SK-N-SH (cell line): ENCODE results near the gene KDM2A. TPM values are rescaled to one million over a fixed set of nuclear protein-coding genes. Genes with fewer than 3 reads are reported as not detected.

Source experiments
- CTCF ChIA-PET: fragments of 300-600, 350-600 bp; formaldehyde crosslinking; extraction: SDS; loops from one replicate; lab custom pipeline; 2021; lab: Yijun Ruan, JAX
- POLR2A ChIA-PET: fragments of 350-600 bp; sonication (Branson Sonifier 250); formaldehyde crosslinking; extraction: SDS; loops from one replicate; lab custom pipeline; 2020; ENCODE audit warnings: antibody characterized with exemption, inconsistent platforms; lab: Yijun Ruan, JAX
- DNase-seq: peaks from one replicate; pipeline ENCODE4 v3.0.0; 2012
- H2AFZ ChIP-seq: fragments of 200-600 bp; sonication (generic); 2 replicates; pipeline ENCODE4 v1.8.1; 2016; ENCODE audit warnings: antibody characterized with exemption, mild to moderate bottlenecking, low read depth
- H3F3A ChIP-seq: fragments of 200-600 bp; sonication (generic); replicated peaks from 2 replicates; pipeline ENCODE3; 2016; ENCODE audit warnings: antibody characterized with exemption, mild to moderate bottlenecking; ENCODE audit not compliant: insufficient read depth
- H3K27ac ChIP-seq, 2 experiments: fragments of 200-500 bp in 1 of 2; fragments of 200-600 bp in 1 of 2; sonication (Bioruptor generic) in 1 of 2; sonication (generic), shearing (Covaris generic) in 1 of 2; 2 replicates each; pipeline versions ENCODE4 v1.5.1 to v1.6.1; 2014 to 2016; ENCODE audit warnings: low read depth in 2 of 2, inconsistent platforms in 1 of 2, low read length in 1 of 2, mild to moderate bottlenecking in 1 of 2, mixed read lengths in 1 of 2
- H3K27me3 ChIP-seq: fragments of 200-600 bp; sonication (generic), shearing (Covaris generic); 2 replicates; pipeline ENCODE4 v1.6.1; 2016; ENCODE audit warnings: mixed run types; ENCODE audit not compliant: insufficient read depth
- H3K36me3 ChIP-seq, 2 experiments: fragments of 200-500 bp in 1 of 2; fragments of 200-600 bp in 1 of 2; sonication (Bioruptor generic) in 1 of 2; sonication (generic) in 1 of 2; replicated peaks in 1 of 2; 2 replicates each; pipeline versions ENCODE3 to v1.5.1; 2014 to 2016; ENCODE audit warnings: low read length in 1 of 2, mild to moderate bottlenecking in 1 of 2; ENCODE audit not compliant: insufficient read depth in 2 of 2, control insufficient read depth in 1 of 2
- H3K4me1 ChIP-seq, 2 experiments: fragments of 200-500 bp in 1 of 2; fragments of 200-600 bp in 1 of 2; sonication (Bioruptor generic) in 1 of 2; sonication (generic), shearing (Covaris generic) in 1 of 2; 2 replicates each; pipeline versions ENCODE4 v1.5.1 to v1.6.1; 2014 to 2016; ENCODE audit warnings: low read depth in 1 of 2, low read length in 1 of 2, mixed run types in 1 of 2; ENCODE audit not compliant: insufficient read depth in 2 of 2, control insufficient read depth in 1 of 2
- H3K4me2 ChIP-seq: fragments of 200-600 bp; sonication (generic), shearing (Covaris generic); 2 replicates; pipeline ENCODE4 v1.6.1; 2017; ENCODE audit warnings: mixed run types
- H3K4me3 ChIP-seq, 2 experiments: fragments of 200-500 bp in 1 of 2; fragments of 200-600 bp in 1 of 2; sonication (Bioruptor generic) in 1 of 2; sonication (generic), shearing (Covaris generic) in 1 of 2; 2 replicates each; pipeline versions ENCODE4 v1.5.1 to v1.8.1; 2014 to 2016; ENCODE audit warnings: low read depth in 2 of 2, inconsistent platforms in 1 of 2, low read length in 1 of 2, mild to moderate bottlenecking in 1 of 2, mixed read lengths in 1 of 2, moderate library complexity in 1 of 2
- H3K79me2 ChIP-seq: fragments of 200-600 bp; sonication (generic); 2 replicates; pipeline ENCODE4 v1.8.1; 2017; ENCODE audit warnings: mild to moderate bottlenecking; ENCODE audit not compliant: insufficient read depth
- H3K9ac ChIP-seq: fragments of 200-600 bp; sonication (generic); 2 replicates; pipeline ENCODE4 v1.6.1; 2017; ENCODE audit warnings: mixed run types
- H3K9me2 ChIP-seq: fragments of 200-600 bp; sonication (generic); 2 replicates; pipeline ENCODE4 v1.6.1; 2017; ENCODE audit warnings: mixed run types
- H3K9me3 ChIP-seq: fragments of 200-600 bp; sonication (generic); 2 replicates; pipeline ENCODE4 v1.6.1; 2017; ENCODE audit warnings: mixed run types, mild to moderate bottlenecking, moderate library complexity
- H4K20me1 ChIP-seq: fragments of 200-600 bp; sonication (generic); 2 replicates; pipeline ENCODE4 v1.6.1; 2017; ENCODE audit warnings: mild to moderate bottlenecking, mixed run types; ENCODE audit not compliant: insufficient read depth
- CHD2 ChIP-seq: fragments of 150-350 bp; IDR thresholded peaks from 2 replicates; pipeline ENCODE4 v1.6.1; 2018; ENCODE audit warnings: low read length; ENCODE audit not compliant: partially characterized antibody
- ELF1 ChIP-seq: IDR thresholded peaks from 2 replicates; pipeline ENCODE4 v1.4.0; 2012
- EP300 ChIP-seq, 2 experiments: IDR thresholded peaks; 2 replicates each; pipeline versions ENCODE4 v1.4.0 to v1.6.1; 2012; ENCODE audit warnings: borderline replicate concordance in 1 of 2, low read depth in 1 of 2, low read length in 1 of 2
- EZH2phosphoT487 ChIP-seq: fragments of 200-600 bp; sonication (generic); IDR thresholded peaks from 2 replicates; pipeline ENCODE4 v1.6.1; 2017; ENCODE audit warnings: low read depth, mixed run types, mild to moderate bottlenecking, antibody characterized with exemption, moderate library complexity, borderline replicate concordance
- FOSL2 ChIP-seq: IDR thresholded peaks from 2 replicates; pipeline ENCODE4 v1.4.0; 2012; ENCODE audit warnings: low read depth, mild to moderate bottlenecking, moderate library complexity, borderline replicate concordance
- FOXJ3 ChIP-seq: sonication (generic); formaldehyde crosslinking; IDR thresholded peaks from 2 replicates; pipeline ENCODE4 v1.5.1; 2020; ENCODE audit warnings: mild to moderate bottlenecking, missing genetic modification reagents
- FOXM1 ChIP-seq: IDR thresholded peaks from 2 replicates; pipeline ENCODE4 v1.4.0; 2012; ENCODE audit warnings: low read depth, mild to moderate bottlenecking
- GABPA ChIP-seq: IDR thresholded peaks from 2 replicates; pipeline ENCODE4 v1.4.0; 2012; ENCODE audit warnings: low read depth, mild to moderate bottlenecking
- GATA2 ChIP-seq: sonication (generic); formaldehyde crosslinking; IDR thresholded peaks from 2 replicates; pipeline ENCODE4 v1.5.0; 2020; ENCODE audit warnings: mild to moderate bottlenecking, missing genetic modification reagents
- IRF3 ChIP-seq: fragments of 150-350 bp; IDR thresholded peaks from 2 replicates; pipeline ENCODE4 v1.6.1; 2016; ENCODE audit warnings: mild to moderate bottlenecking, low read depth, low read length
- JUND ChIP-seq: IDR thresholded peaks from 2 replicates; pipeline ENCODE4 v1.4.0; 2012
- MEF2A ChIP-seq: IDR thresholded peaks from 2 replicates; pipeline ENCODE4 v1.4.0; 2012; ENCODE audit warnings: low read depth, borderline replicate concordance
- MXI1 ChIP-seq: IDR thresholded peaks from 2 replicates; pipeline ENCODE4 v1.6.1; 2012; ENCODE audit warnings: mild to moderate bottlenecking, low read depth, low read length, improper control_type of control experiment
- NFIC ChIP-seq: IDR thresholded peaks from 2 replicates; pipeline ENCODE4 v1.4.0; 2012; ENCODE audit warnings: borderline replicate concordance
- NRF1 ChIP-seq: IDR thresholded peaks from 2 replicates; pipeline ENCODE4 v1.6.1; 2012; ENCODE audit warnings: low read depth, mild to moderate bottlenecking, low read length
- RCOR1 ChIP-seq: fragments of 150-350 bp; IDR thresholded peaks from 2 replicates; pipeline ENCODE4 v1.6.1; 2017; ENCODE audit warnings: antibody characterized with exemption, low read length
- RFX5 ChIP-seq: IDR thresholded peaks from 2 replicates; pipeline ENCODE4 v1.6.1; 2012; ENCODE audit warnings: mild to moderate bottlenecking, improper control_type of control experiment, low read length
- SIN3A ChIP-seq: IDR thresholded peaks from 2 replicates; pipeline ENCODE4 v1.6.1; 2012; ENCODE audit warnings: low read depth, mild to moderate bottlenecking, low read length, moderate library complexity, borderline replicate concordance
- SMC3 ChIP-seq: IDR thresholded peaks from 2 replicates; pipeline ENCODE4 v1.6.1; 2012; ENCODE audit warnings: low read depth, low read length, improper control_type of control experiment
- TEAD4 ChIP-seq: IDR thresholded peaks from 2 replicates; pipeline ENCODE4 v1.4.0; 2012; ENCODE audit warnings: mild to moderate bottlenecking, borderline replicate concordance; ENCODE audit not compliant: insufficient read depth
- USF1 ChIP-seq: IDR thresholded peaks from 2 replicates; pipeline ENCODE4 v1.4.0; 2012; ENCODE audit warnings: low read depth, borderline replicate concordance
- USF2 ChIP-seq: fragments of 150-350 bp; IDR thresholded peaks from 2 replicates; pipeline ENCODE4 v1.6.1; 2017; ENCODE audit warnings: antibody characterized with exemption, low read length, low read depth, borderline replicate concordance
- whole genome bisulfite sequencing: methylation state at CpG from one replicate; pipeline ENCODE4 v1.1.6; 2017; ENCODE audit warnings: low lambda C conversion rate; 5-methylcytosine and 5-hydroxymethylcytosine counted together
- polyA plus RNA-seq, 3 experiments: library from polyadenylated mRNA; depleted of rRNA; stranded (reverse); fragments of >200 nt; gene quantifications; 2 replicates each; pipeline ENCODE4 v1.2.3, GENCODE V29; 2012

KDM2A gene
- polyA plus RNA-seq, 1 of the 3 experiments (the other 2 are of a cell fraction): 28.4 TPM

GRCh38 chr11:67146516-67147226 is 27.6 kb downstream of the KDM2A start:
- CTCF ChIA-PET: no interaction called here
- H3K79me2 ChIP-seq: peaks cover 87% of the 10 kb centered on the region

GRCh38 chr11:67153971-67154370 is 34.9 kb downstream of the KDM2A start:
- no peak overlapping the region for H2AFZ ChIP-seq
- DNase-seq: no peak
- WGBS: 95% methylated on average over 4 of the region's 4 CpGs
- ChIA-PET POLR2A (no interaction called here), CTCF (interaction anchor here (3.2 kb wide), 1 partner anchor 14 kb away, joined by 13 read pairs; no protein-coding TSS in a partner anchor)
- peaks cover 93% of the 10 kb centered on the region for H3K79me2 ChIP-seq
- no peak overlapping the region for H3K4me2 ChIP-seq
- no peaks in the 10 kb centered on the region; a peak in 1 of 4 replicates for H3K4me1 ChIP-seq
- peaks cover 3 to 36% of the 10 kb centered on the region in 2 experiments for H3K36me3 ChIP-seq
- H3K9ac ChIP-seq: no peak overlapping the region
- peaks cover 31% of the 10 kb centered on the region for H4K20me1 ChIP-seq
- no peaks in the 10 kb centered on the region for H3K27me3 ChIP-seq
- H3F3A ChIP-seq: peaks cover 9% of the 10 kb centered on the region
- H3K4me3 ChIP-seq: no peak overlapping the region
- H3K27ac ChIP-seq: no peak overlapping the region
- no peaks in the 10 kb centered on the region for H3K9me2 ChIP-seq
- H3K9me3 ChIP-seq: no peaks in the 10 kb centered on the region
- TF ChIP-seq FOSL2 (no peak), RCOR1 (no peak), RFX5 (no peak), NFIC (no peak), MXI1 (no peak), SIN3A (no peak), EP300 (IDR thresholded peaks at IDR 0.05; ENCODE audit: borderline replicate concordance in 1 of 2, low read depth in 1 of 2, low read length in 1 of 2) (no peak), TEAD4 (no peak), CHD2 (no peak), IRF3 (no peak), MEF2A (no peak), JUND (no peak), GATA2 (CRISPR knock-in tag) (no peak), FOXJ3 (CRISPR knock-in tag) (no peak), ELF1 (no peak), SMC3 (no peak), USF2 (no peak), NRF1 (no peak)

More at GRCh38 chr11:67146516-67147226, 27.6 kb downstream of the KDM2A start:
- WGBS: 96% methylated on average over 5 of the region's 5 CpGs
- no peak overlapping the region for H3K27ac ChIP-seq
- no peaks in the 10 kb centered on the region for H3K9me3 ChIP-seq
- no peak overlapping the region for H2AFZ ChIP-seq
- H3K9me2 ChIP-seq: no peaks in the 10 kb centered on the region
- no peak for DNase-seq
- H3K4me2 ChIP-seq: no peak overlapping the region
- H3K27me3 ChIP-seq: no peaks in the 10 kb centered on the region
- 0 out of 2 replicates have a peak, but pooled peaks cover 4% of the 10 kb centered on the region for H4K20me1 ChIP-seq
- TF ChIP-seq JUND: no peak
- no peak for TF ChIP-seq SMC3
- no peak for TF ChIP-seq CHD2
- TF ChIP-seq USF1: no peak
- no peak for TF ChIP-seq RFX5
- TF ChIP-seq TEAD4: no peak
- no peak for TF ChIP-seq MEF2A
- no peak for TF ChIP-seq ELF1
- no peak for TF ChIP-seq GABPA
- no peak for TF ChIP-seq EZH2phosphoT487
- TF ChIP-seq EP300 (IDR thresholded peaks at IDR 0.05; ENCODE audit: borderline replicate concordance in 1 of 2, low read depth in 1 of 2, low read length in 1 of 2): no peak
- no peak for TF ChIP-seq FOXM1
- TF ChIP-seq NFIC: no peak
- POLR2A ChIA-PET: no interaction called here
- peaks cover 4% of the 10 kb centered on the region for H3F3A ChIP-seq
- peaks cover 0 to 4% of the 10 kb centered on the region in 2 experiments; a peak in 1 of 4 replicates for H3K4me1 ChIP-seq
- H3K4me3 ChIP-seq: no peak overlapping the region
- peaks cover 3 to 22% of the 10 kb centered on the region in 2 experiments for H3K36me3 ChIP-seq
- H3K9ac ChIP-seq: no peak overlapping the region
